Hepatocyte (in vitro differentiated cells): ENCODE data around the gene NANOG. TPM values are rescaled to one million over a fixed set of nuclear protein-coding genes. Genes with fewer than 3 reads are reported as not detected.
A peak's percentile ranks its signal among the peaks of the same experiment; 100 is the strongest.
"Not testable (repeated sequence)": the region's sequence is repeated elsewhere in the genome, so short reads cannot be mapped to it uniquely, and the experiment has no call there.

Experiments
- DNase-seq: peaks from one replicate; pipeline ENCODE4 v3.0.0-alpha.2; 2016; ENCODE audit warnings: low spot score
- H2AFZ ChIP-seq: fragments of 200-600 bp; sonication (generic); 2 replicates; pipeline ENCODE4 v1.6.0; 2016; ENCODE audit warnings: antibody characterized with exemption, mild to moderate bottlenecking
- H3K27ac ChIP-seq: fragments of 200-600 bp; sonication (generic); 2 replicates; pipeline ENCODE4 v1.5.1; 2016; ENCODE audit warnings: mild to moderate bottlenecking
- H3K27me3 ChIP-seq: fragments of 200-600 bp; sonication (generic); 2 replicates; pipeline ENCODE4 v1.6.1; 2016
- H3K36me3 ChIP-seq: fragments of 200-600 bp; sonication (generic); replicated peaks from 2 replicates; pipeline ENCODE4 v1.5.1; 2016; ENCODE audit warnings: low read depth; ENCODE audit not compliant: insufficient read depth
- H3K4me1 ChIP-seq: fragments of 200-600 bp; sonication (generic); 2 replicates; pipeline ENCODE4 v1.5.1; 2016; ENCODE audit warnings: mild to moderate bottlenecking, moderate library complexity; ENCODE audit not compliant: insufficient read depth
- H3K4me2 ChIP-seq: fragments of 200-600 bp; sonication (generic); 2 replicates; pipeline ENCODE4 v1.6.0; 2016
- H3K4me3 ChIP-seq: fragments of 200-600 bp; sonication (generic); 2 replicates; pipeline ENCODE4 v1.5.1; 2016; ENCODE audit warnings: mild to moderate bottlenecking
- H3K79me2 ChIP-seq: fragments of 200-600 bp; sonication (generic); 2 replicates; pipeline ENCODE4 v1.6.0; 2017; ENCODE audit warnings: mild to moderate bottlenecking
- H3K9me2 ChIP-seq: fragments of 200-600 bp; sonication (generic); replicated peaks from 2 replicates; pipeline ENCODE4 v1.6.0; 2017; ENCODE audit warnings: mild to moderate bottlenecking; ENCODE audit not compliant: insufficient read depth
- H3K9me3 ChIP-seq: fragments of 200-600 bp; sonication (generic); 2 replicates; pipeline ENCODE4 v1.5.1; 2016; ENCODE audit warnings: low read depth, mild to moderate bottlenecking
- H4K20me1 ChIP-seq: fragments of 200-600 bp; sonication (generic); 2 replicates; pipeline ENCODE4 v1.6.0; 2016; ENCODE audit warnings: mild to moderate bottlenecking; ENCODE audit not compliant: insufficient read depth, poor library complexity, severe bottlenecking
- CTCF ChIP-seq: fragments of 200-600 bp; sonication (generic); IDR thresholded peaks from 2 replicates; pipeline ENCODE4 v1.5.1; 2016; ENCODE audit warnings: antibody characterized with exemption, mild to moderate bottlenecking; ENCODE audit not compliant: poor library complexity
- EZH2 ChIP-seq: fragments of 200-600 bp; sonication (generic); IDR thresholded peaks from 2 replicates; pipeline ENCODE4 v1.6.1; 2016; ENCODE audit warnings: antibody characterized with exemption, mild to moderate bottlenecking, borderline replicate concordance
- EZH2phosphoT487 ChIP-seq: fragments of 200-600 bp; sonication (generic); IDR thresholded peaks from one replicate; pipeline ENCODE4 v1.6.1; 2018; ENCODE audit warnings: antibody characterized with exemption, mild to moderate bottlenecking, low read depth, moderate library complexity; ENCODE audit not compliant: unreplicated experiment, severe bottlenecking
- WGBS: methylation state at CpG from one replicate; pipeline ENCODE4 v1.1.6; 2016; ENCODE audit warnings: low lambda C conversion rate; ENCODE audit errors: missing lambda C conversion rate; 5-methylcytosine and 5-hydroxymethylcytosine counted together
- polyA plus RNA-seq: library from polyadenylated mRNA; unstranded; fragments of >200 nt; fragmentation: Nextera tagmentation; extraction: Ambion mirVana; gene quantifications from 2 replicates; pipeline ENCODE4 v1.2.1, GENCODE V29; 2016
- total RNA-seq: library from RNA; depleted of rRNA; stranded (reverse); fragments of >200 nt; gene quantifications from 2 replicates; pipeline ENCODE4 v1.2.3, GENCODE V29; 2014

NANOG gene
- total and polyA plus RNA-seq, 2 experiments from 2014 or later = 0.10 to 2.1 TPM

- TF ChIP-seq CTCF = no peak
- no peak for TF ChIP-seq EZH2
- no peak for TF ChIP-seq EZH2phosphoT487
- no peak overlapping the region for H3K4me2 ChIP-seq
- H2AFZ ChIP-seq = no peak overlapping the region
- 18% methylated on average over 4 of the region's 4 CpGs for WGBS
- H3K4me3 ChIP-seq = no peak overlapping the region
- no peaks in the 10 kb centered on the region for H4K20me1 ChIP-seq
- H3K9me2 ChIP-seq = no peaks in the 10 kb centered on the region
- no peaks in the 10 kb centered on the region for H3K79me2 ChIP-seq
- H3K9me3 ChIP-seq = no peaks in the 10 kb centered on the region
- H3K27me3 ChIP-seq = peaks cover 19% of the 10 kb centered on the region
- no peaks in the 10 kb centered on the region for H3K4me1 ChIP-seq
- no peaks in the 10 kb centered on the region for H3K36me3 ChIP-seq
- DNase-seq = no peak
- H3K27ac ChIP-seq = no peak overlapping the region
Measured at GRCh38 chr12:7788294-7788660, 925 bp upstream of the NANOG start.

GRCh38 chr12:7793211-7793610 lies 4.0 kb downstream of the NANOG start:
- Histone ChIP-seq H3K79me2 (no peaks in the 10 kb centered on the region), H4K20me1 (no peaks in the 10 kb centered on the region), H3K36me3 (no peaks in the 10 kb centered on the region), H3K9me2 (no peaks in the 10 kb centered on the region), H3K4me2 (no peak overlapping the region), H2AFZ (no peak overlapping the region), H3K4me1 (no peaks in the 10 kb centered on the region), H3K4me3 (no peak overlapping the region), H3K27me3 (peaks cover 9% of the 10 kb centered on the region), H3K9me3 (no peaks in the 10 kb centered on the region), H3K27ac (no peak overlapping the region)
- WGBS = 57% methylated on average over 3 of the region's 3 CpGs
- TF ChIP-seq CTCF (no peak), EZH2 (no peak), EZH2phosphoT487 (no peak)
- DNase-seq = no peak

GRCh38 chr12:7797269-7797668 lies 8.1 kb downstream of the NANOG start:
- WGBS = 86% methylated on average over 7 of the region's 7 CpGs
- not testable (repeated sequence) for H3K4me3 ChIP-seq, H3K9me2 ChIP-seq, H3K9me3 ChIP-seq, H3K36me3 ChIP-seq, H3K79me2 ChIP-seq, H2AFZ ChIP-seq, H3K4me2 ChIP-seq, H3K4me1 ChIP-seq, DNase-seq, H4K20me1 ChIP-seq, H3K27ac ChIP-seq, H3K27me3 ChIP-seq

- WGBS = 56% methylated on average over 12 of the region's 12 CpGs
- Histone ChIP-seq H3K4me3 (no peak overlapping the region), H3K79me2 (no peaks in the 10 kb centered on the region), H4K20me1 (no peaks in the 10 kb centered on the region), H3K36me3 (no peaks in the 10 kb centered on the region), H3K27ac (no peak overlapping the region), H3K9me3 (no peaks in the 10 kb centered on the region), H3K4me1 (no peaks in the 10 kb centered on the region), H3K4me2 (no peak overlapping the region), H3K27me3 (no peaks in the 10 kb centered on the region), H3K9me2 (no peaks in the 10 kb centered on the region), H2AFZ (no peak overlapping the region)
- peak; percentile 37 for DNase-seq
- no peak for TF ChIP-seq EZH2
Measured at GRCh38 chr12:7797698-7798398, 8.6 kb downstream of the NANOG start.

- not testable (repeated sequence) for H3K4me2 ChIP-seq, H3K4me1 ChIP-seq, H3K36me3 ChIP-seq, H4K20me1 ChIP-seq, DNase-seq, H3K9me2 ChIP-seq, H2AFZ ChIP-seq, H3K9me3 ChIP-seq, H3K4me3 ChIP-seq, H3K27me3 ChIP-seq, H3K79me2 ChIP-seq, H3K27ac ChIP-seq
- 73% methylated on average over 1 of the region's 4 CpGs for WGBS
Measured at GRCh38 chr12:7798750-7799308, 9.6 kb downstream of the NANOG start.
